Tibial nerve (tissue), 4 donors: Measurements from ENCODE around the gene THAP2. TPM values are rescaled to one million over a fixed set of nuclear protein-coding genes. Genes with fewer than 3 reads are reported as not detected.

Experiments
- DNase-seq, 2 donors: peaks; one replicate each; pipeline ENCODE4 v3.0.0-alpha.2; 2019; ENCODE audit warnings: low spot score in 2 of 2
- H3K27ac ChIP-seq, 4 donors: fragments of 200-600 bp; sonication (generic) in 3 of 4; one replicate each; pipeline ENCODE4 v1.5.1; 2017 to 2019; ENCODE audit warnings: mild to moderate bottlenecking in 1 of 4
- H3K27me3 ChIP-seq, 2 donors: fragments of 200-600 bp; sonication (generic) in 1 of 2; one replicate each; pipeline versions ENCODE4 v1.5.1 to v1.6.0; 2017 to 2019
- H3K36me3 ChIP-seq, 3 donors: fragments of 200-600 bp; sonication (generic); one replicate each; pipeline ENCODE4 v1.5.1; 2018 to 2019
- H3K4me1 ChIP-seq, 4 donors: fragments of 200-600 bp; sonication (generic) in 3 of 4; one replicate each; pipeline ENCODE4 v1.5.1; 2017 to 2019
- H3K4me3 ChIP-seq, 4 donors: fragments of 200-600 bp; sonication (generic) in 3 of 4; one replicate each; pipeline ENCODE4 v1.5.1; 2017 to 2019; ENCODE audit warnings: mild to moderate bottlenecking in 1 of 4, moderate library complexity in 1 of 4
- H3K9me3 ChIP-seq, 4 donors: fragments of 200-600 bp; sonication (generic) in 3 of 4; one replicate each; pipeline ENCODE4 v1.5.1; 2017 to 2019
- EP300 ChIP-seq, 2 donors: sonication (generic); formaldehyde crosslinking; IDR thresholded peaks; one replicate each; pipeline ENCODE4 v1.6.1; 2017; ENCODE audit warnings: antibody characterized with exemption in 2 of 2, mild to moderate bottlenecking in 1 of 2
- POLR2A ChIP-seq, 2 donors: fragments of 450-650 bp; IDR thresholded peaks; one replicate each; pipeline ENCODE4 v1.6.1; 2017; ENCODE audit warnings: antibody characterized with exemption in 2 of 2, mild to moderate bottlenecking in 2 of 2, moderate library complexity in 2 of 2
- WGBS, 2 donors: methylation state at CpG; one replicate each; pipeline ENCODE4 v1.1.5; 2018; 5-methylcytosine and 5-hydroxymethylcytosine counted together
- total RNA-seq, 4 donors: library from RNA; depleted of rRNA; stranded (reverse); fragments of >200 nt; gene quantifications; one replicate each; pipeline ENCODE4 v1.1.0, GENCODE V29; 2016
- TF ChIP-seq, protein P1 (sequence below), 5 experiments: fragments of 200-600 bp in 3 of 5; fragments of 450-650 bp in 2 of 5; sonication (generic) in 3 of 5; IDR thresholded peaks; one replicate each; pipeline ENCODE4 v1.5.1; 2016 to 2019; ENCODE audit warnings: antibody characterized with exemption in 5 of 5, mild to moderate bottlenecking in 3 of 5, moderate library complexity in 2 of 5

THAP2 gene
- total RNA-seq, 4 donors from 2014 or later: 2.1 to 5.0 (median 2.3) TPM

DNA sequence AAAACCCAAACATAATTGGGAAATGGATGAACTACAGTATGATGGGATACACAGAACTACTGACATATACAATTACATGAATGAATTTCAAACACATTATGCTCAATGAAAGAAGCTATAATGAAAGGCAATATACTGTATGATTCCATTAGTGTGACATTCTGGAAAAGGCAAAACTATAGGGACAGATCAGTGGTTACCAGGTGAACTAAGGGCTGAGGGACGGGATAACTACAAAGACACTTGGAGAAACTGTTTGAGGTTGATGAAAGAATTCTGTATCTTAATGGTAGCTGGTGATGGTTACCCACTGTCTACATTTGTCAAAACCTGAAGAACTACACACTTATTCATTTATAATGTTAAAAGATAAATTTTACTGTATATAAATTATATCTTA, 8.2 kb upstream of the THAP2 start:
- Histone ChIP-seq H3K36me3 (peaks cover 0 to 66% (median 4%) of the 10 kb centered on the region in 3 donors), H3K27me3 (no peaks in the 10 kb centered on the region), H3K9me3 (peaks cover 0 to 10% (median 2%) of the 10 kb centered on the region in 4 donors), H3K27ac (no peak overlapping the region), H3K4me1 (peaks cover 0 to 24% (median 3%) of the 10 kb centered on the region in 4 donors), H3K4me3 (no peak overlapping the region)
- TF ChIP-seq, protein P1, sequence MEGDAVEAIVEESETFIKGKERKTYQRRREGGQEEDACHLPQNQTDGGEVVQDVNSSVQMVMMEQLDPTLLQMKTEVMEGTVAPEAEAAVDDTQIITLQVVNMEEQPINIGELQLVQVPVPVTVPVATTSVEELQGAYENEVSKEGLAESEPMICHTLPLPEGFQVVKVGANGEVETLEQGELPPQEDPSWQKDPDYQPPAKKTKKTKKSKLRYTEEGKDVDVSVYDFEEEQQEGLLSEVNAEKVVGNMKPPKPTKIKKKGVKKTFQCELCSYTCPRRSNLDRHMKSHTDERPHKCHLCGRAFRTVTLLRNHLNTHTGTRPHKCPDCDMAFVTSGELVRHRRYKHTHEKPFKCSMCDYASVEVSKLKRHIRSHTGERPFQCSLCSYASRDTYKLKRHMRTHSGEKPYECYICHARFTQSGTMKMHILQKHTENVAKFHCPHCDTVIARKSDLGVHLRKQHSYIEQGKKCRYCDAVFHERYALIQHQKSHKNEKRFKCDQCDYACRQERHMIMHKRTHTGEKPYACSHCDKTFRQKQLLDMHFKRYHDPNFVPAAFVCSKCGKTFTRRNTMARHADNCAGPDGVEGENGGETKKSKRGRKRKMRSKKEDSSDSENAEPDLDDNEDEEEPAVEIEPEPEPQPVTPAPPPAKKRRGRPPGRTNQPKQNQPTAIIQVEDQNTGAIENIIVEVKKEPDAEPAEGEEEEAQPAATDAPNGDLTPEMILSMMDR (IDR thresholded peaks at IDR 0.05): no peak
- TF ChIP-seq EP300 (IDR thresholded peaks at IDR 0.05) (no peak), POLR2A (IDR thresholded peaks at IDR 0.05) (no peak)
- WGBS, 2 donors: 100% methylated on average over 1 of the region's 1 CpG
- DNase-seq: no peak

DNA sequence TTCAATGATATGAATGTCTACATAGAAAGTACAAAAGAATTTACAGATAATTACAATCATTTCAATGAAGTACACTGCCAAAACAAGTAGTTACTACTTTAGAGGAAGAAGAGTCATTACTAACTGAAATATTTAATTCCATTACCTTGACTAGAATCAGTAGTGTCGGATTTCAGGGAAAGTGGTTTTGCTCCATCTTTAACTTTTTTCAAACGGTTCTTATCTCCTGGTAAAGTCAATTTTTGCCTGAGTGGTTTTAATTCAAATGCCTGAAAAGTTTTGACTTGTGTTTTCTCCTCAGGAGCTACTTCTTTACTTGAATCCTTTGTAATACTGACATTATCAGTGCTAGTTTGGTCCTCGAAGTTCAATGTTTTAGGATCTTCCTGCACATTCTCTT, 7.4 kb upstream of the THAP2 start:
- H3K4me3 ChIP-seq: no peak overlapping the region
- H3K27ac ChIP-seq: no peak overlapping the region
- WGBS, 2 donors: 87 to 89% methylated on average over 3 of the region's 3 CpGs
- no peaks in the 10 kb centered on the region for H3K27me3 ChIP-seq
- H3K4me1 ChIP-seq: peaks cover 0 to 30% (median 8%) of the 10 kb centered on the region in 4 donors
- DNase-seq: no peak
- peaks cover 0 to 10% (median 2%) of the 10 kb centered on the region in 4 donors for H3K9me3 ChIP-seq
- peaks cover 0 to 65% (median 4%) of the 10 kb centered on the region in 3 donors for H3K36me3 ChIP-seq
- TF ChIP-seq EP300 (IDR thresholded peaks at IDR 0.05) (no peak), POLR2A (IDR thresholded peaks at IDR 0.05) (no peak)
- TF ChIP-seq, protein P1 (IDR thresholded peaks at IDR 0.05): no peak

DNA sequence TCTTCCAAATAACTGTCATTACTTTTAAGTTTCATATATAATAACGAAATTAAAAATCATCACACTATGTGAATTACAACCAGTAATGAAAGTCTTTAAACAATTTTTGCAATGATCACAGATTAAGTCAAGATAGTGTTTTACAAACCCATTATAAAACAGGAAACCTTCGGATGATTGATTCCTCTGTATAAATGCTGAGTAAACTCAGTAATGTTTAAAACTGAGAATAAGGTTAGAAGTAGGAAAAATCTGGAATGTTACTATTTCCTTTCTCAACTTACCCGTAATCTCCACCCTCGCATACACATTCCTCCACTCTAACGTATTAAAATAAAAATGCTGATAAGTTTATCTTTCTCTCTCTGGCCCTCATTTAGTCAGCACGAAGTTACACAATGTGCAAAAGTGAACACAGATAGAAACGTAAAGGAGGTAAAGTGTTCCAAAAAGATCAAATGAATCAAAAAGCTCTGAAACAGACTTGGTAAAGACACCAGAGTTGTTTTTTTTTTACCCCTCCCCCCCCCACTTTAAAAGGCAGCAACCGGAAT, 2.0 kb upstream of the THAP2 start:
- H3K4me3 ChIP-seq: peak overlapping the region; percentile 79 to 94 (median 84)
- H3K36me3 ChIP-seq: peaks cover 0 to 26% (median 0%) of the 10 kb centered on the region in 3 donors
- peak overlapping the region in 2 of 4 donors; percentile 93 to 95 for H3K27ac ChIP-seq
- no peak for DNase-seq
- no peaks in the 10 kb centered on the region for H3K9me3 ChIP-seq
- no peak for TF ChIP-seq POLR2A (IDR thresholded peaks at IDR 0.05)
- H3K27me3 ChIP-seq: no peaks in the 10 kb centered on the region
- H3K4me1 ChIP-seq: peaks cover 0 to 41% (median 17%) of the 10 kb centered on the region in 4 donors
- 9 to 10% methylated on average over 8 of the region's 8 CpGs for WGBS, 2 donors

DNA sequence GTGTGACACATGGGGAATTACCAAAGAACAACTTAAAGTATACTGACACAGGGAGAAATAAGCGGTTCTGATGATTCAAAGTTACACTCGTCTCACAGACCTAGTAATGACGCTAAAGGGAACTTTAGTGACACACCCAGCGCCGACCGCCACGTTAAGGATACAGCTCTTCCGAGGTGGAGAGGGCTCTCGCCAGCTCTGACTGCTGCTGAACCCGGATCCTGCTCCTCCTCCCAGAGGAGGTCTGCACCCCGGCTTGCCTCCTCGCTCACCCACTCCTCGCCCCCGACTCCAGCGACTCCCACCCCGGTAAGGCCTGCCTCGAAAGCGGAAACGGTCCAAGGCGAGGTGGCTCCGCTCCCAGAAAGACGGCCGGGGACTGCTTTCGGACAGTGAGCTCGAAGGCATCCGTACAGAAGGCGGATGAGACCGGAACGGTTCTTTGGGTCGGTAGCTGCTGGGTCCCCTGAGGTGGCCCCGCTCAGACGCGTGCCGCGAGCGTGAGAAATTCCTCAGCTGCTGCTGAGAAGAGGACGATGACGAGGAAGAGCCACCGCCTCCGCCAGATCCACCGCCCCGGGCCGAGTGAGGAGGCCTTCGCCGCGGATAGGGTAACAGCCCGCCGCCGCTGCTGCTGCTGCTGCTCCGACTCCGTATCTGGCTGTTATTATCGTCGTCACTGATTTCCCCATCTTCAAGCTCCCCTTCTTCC, 1.1 kb upstream of the THAP2 start:
- peak; percentile 21 to 32 for DNase-seq
- peak overlapping the region; percentile 83 to 95 (median 93) for H3K27ac ChIP-seq
- TF ChIP-seq EP300 (IDR thresholded peaks at IDR 0.05) (no peak), POLR2A (IDR thresholded peaks at IDR 0.05) (peak in 1 of 2 donors; percentile 8)
- 0 to 1% methylated on average over 49 to 53 of the region's 53 CpGs for WGBS, 2 donors
- H3K4me3 ChIP-seq: peak overlapping the region; percentile 79 to 94 (median 84)
- no peaks in the 10 kb centered on the region for H3K9me3 ChIP-seq
- no peaks in the 10 kb centered on the region for H3K27me3 ChIP-seq
- peaks cover 0 to 17% (median 0%) of the 10 kb centered on the region in 3 donors for H3K36me3 ChIP-seq
- H3K4me1 ChIP-seq: peaks cover 0 to 41% (median 17%) of the 10 kb centered on the region in 4 donors

DNA sequence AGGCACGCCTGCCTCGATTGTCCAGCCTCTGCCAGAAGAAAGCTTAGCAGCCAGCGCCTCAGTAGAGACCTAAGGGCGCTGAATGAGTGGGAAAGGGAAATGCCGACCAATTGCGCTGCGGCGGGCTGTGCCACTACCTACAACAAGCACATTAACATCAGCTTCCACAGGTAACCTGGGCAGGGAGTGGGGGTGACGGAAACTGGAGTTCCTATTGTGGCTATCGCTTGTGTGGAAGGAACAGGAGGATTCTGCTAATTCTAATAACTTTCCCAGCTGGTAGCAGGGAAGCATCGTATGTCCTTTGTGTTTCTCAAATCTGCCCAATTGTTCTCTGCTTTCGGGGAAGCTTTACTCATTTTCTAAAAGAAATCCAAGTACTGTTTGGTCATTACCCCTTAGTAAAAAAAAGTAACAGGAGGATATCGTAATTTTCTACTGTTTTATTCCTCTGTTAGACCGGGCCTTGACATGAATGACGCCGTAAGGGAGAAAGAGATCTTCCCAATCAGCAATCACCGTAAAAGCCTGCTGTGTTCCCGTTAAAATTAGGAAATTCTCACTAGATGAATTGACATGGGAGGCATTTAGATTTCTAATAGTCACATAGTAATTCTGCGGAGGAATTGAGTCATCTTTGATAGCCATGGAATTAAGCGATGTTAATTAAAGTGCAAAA, 449 bp downstream of the THAP2 start:
- no peak for TF ChIP-seq EP300 (IDR thresholded peaks at IDR 0.05)
- TF ChIP-seq, protein P1 (IDR thresholded peaks at IDR 0.05): no peak
- TF ChIP-seq POLR2A (IDR thresholded peaks at IDR 0.05): no peak
- H3K27me3 ChIP-seq: no peaks in the 10 kb centered on the region
- peaks cover 0 to 41% (median 17%) of the 10 kb centered on the region in 4 donors for H3K4me1 ChIP-seq
- no peaks in the 10 kb centered on the region for H3K9me3 ChIP-seq
- H3K4me3 ChIP-seq: peak overlapping the region; percentile 79 to 94 (median 84)
- peak overlapping the region; percentile 83 to 94 (median 93) for H3K27ac ChIP-seq
- WGBS, 2 donors: 0% methylated on average over 20 of the region's 20 CpGs
- DNase-seq: no peak
- H3K36me3 ChIP-seq: peaks cover 0 to 1% (median 0%) of the 10 kb centered on the region in 3 donors
